HG02759 (cell line): ENCODE data around the gene DEPDC7.
"Not testable (repeated sequence)": the region's sequence is repeated elsewhere in the genome, so short reads cannot be mapped to it uniquely, and the experiment has no call there.

Source experiments
- ATAC-seq: cut with Tn5 transposase; IDR thresholded peaks from one replicate; pipeline ENCODE4 v1.9.1; 2021; ENCODE audit warnings: mild to moderate bottlenecking, moderate library complexity; ENCODE audit not compliant: unreplicated experiment

Gene DEPDC7

DNA sequence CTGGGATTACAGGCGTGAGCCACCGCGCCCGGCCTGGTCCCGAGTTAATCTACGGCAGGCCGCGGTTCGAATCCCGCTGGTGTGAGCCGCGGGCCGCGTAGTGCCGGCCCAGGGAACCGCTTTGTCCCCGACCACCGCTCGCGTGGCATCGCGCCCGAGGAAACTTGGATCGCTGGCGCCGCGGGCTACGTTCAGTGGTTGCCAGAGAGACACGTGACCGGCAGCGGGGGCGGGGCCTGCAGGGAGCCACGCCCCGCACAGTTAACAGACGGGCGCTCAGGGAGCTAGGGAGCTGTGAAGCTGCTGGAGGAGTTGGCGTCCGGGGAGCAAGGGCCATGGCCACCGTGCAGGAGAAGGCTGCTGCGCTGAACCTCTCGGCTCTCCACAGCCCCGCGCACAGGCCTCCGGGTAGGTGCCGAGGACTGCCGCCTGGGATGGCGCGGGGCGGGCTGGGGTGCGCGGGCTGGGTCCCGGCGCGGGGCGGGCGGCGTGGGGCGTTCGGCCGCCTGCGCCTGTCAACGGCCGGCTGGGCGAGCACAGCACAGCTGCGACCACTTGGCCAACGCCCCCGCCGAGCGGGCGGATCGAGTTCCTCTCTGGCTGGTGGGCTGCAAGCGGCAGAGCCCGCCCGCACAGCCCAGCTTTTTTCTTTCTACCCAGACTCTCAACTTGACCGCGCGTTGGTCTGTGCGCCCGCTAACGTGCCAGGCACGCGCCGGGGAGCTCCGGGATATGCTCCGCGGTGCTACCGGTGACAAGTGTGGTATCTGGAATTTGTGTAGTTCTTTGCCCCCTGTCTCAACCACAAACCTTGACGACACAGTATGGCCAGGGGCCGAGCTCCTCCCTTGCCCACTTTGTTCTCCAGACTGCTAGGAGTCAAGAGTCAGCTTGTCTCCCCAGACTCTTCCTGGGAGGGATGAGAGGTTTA lies at the start of gene DEPDC7:
TSS of gene DEPDC7 (plus strand) at position 258 of the 931 bp plus-strand sequence. CDS start at position 336, 78 bp downstream.
- peak; percentile 79 for ATAC-seq

DNA sequence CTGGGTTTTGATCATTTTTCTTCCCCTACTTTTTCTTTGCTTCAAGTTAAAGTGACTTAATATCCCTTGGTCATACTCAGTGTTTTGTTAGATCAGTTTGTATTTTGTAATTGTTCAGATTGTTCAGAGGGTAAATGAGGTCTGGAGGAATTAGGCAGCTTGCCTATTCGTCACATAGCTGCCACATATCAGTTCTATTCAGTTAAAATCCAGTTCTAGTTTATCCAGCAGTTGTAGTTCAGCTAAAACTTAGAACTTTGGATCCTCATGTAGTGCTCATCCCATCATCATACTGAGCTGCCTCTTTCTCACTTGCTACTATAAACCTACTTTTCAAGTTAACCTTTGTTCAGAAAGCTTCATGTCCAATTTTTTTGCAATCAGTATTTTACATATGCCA lies 47.1 kb upstream of the DEPDC7 start:
- ATAC-seq: no peak

DNA sequence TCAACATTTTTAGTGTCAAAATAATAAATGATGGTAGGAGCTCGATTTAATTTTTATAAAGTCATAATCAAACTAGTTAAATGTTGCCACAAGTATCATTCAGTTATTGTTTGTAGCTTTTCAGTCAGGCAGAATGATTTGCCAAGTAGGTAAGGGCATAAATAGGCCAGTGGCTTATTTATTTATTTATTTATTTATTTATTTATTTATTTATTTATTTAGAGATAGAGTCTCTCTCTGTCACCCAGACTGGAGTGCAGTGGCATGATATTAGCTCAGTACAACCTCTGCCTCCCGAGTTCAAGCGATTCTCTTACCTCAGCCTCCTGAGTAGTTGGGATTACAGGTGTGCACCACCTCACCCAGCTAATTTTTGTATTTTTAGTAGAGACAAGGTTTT lies 43.4 kb upstream of the DEPDC7 start:
- ATAC-seq: not testable (repeated sequence)

DNA sequence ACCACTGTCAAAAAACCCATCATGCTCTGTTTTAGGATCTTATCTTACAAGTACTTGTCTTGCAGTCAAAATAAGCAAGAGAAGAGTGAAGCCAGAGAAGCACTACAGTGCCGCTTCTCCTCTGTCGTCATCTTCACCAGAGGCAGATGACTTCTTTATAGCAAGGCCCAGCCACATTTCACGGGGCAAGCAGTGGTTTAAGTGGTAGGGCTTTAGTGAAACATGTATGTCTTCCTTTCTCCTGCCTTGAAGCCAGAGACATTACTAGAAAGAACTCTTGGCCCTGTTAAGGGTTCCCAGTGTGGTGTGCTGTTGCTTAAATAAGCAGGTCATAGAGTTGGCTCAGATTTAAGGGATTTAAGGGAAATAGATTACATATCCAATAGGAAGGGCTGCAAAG lies 42.9 kb upstream of the DEPDC7 start:
- no peak for ATAC-seq

DNA sequence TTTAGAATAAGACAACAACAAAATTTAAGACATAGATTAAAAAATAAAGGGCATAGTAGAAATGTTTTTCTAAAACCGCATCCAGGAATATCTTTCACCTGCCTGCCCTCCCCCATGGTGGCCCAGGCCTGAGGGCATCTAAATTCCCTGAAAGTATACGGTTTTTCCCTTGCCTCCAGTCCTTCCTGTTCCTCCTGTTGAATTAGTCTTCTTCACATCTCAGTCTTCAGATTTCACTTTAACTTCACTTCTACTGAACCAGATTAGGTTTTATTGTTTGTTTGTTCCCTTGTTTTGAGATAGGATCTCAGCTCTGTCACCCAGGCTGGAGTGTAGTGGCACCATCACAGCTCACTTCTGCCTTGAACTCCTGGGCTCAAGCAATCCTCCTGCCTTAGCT lies 33.1 kb upstream of the DEPDC7 start:
- ATAC-seq: no peak

DNA sequence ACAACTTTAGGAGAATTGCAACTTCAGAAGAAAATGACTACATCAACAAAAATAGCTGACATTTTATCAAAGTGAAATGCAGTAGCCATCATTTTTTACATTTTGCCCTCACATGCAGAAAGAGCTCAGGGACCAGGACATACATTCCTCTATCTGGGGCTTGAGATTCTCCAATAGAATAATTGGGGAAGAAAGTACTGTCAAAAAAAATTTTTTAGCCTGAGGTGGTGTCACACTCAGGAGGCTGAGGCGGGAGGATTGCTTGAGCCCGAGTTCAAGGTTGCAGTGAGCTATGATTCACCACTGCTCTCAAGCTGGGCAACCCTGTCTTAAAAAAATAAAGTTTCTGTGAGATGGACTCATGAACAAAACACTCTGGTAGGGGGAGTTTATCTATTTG lies 32.2 kb upstream of the DEPDC7 start:
- no peak for ATAC-seq

DNA sequence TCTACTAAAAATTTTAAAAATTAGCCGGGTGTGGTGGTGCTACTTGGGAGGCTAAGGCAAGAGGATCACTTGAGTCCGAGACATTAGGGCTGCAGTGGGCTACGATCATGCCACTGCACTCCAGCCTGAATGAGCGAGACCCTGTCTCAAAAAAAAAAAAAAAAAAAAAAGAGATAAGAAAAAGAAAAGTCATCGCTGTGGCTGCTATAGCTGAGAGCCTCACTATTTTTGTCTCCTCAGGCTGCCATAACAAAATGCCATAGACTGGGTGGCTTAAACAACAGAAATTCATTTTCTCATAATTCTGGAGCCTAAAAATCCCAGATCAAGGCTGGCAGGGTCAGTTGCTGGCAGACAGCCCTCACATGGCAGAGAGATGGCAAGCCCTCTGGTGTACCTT lies 30.1 kb upstream of the DEPDC7 start:
- ATAC-seq: no peak

DNA sequence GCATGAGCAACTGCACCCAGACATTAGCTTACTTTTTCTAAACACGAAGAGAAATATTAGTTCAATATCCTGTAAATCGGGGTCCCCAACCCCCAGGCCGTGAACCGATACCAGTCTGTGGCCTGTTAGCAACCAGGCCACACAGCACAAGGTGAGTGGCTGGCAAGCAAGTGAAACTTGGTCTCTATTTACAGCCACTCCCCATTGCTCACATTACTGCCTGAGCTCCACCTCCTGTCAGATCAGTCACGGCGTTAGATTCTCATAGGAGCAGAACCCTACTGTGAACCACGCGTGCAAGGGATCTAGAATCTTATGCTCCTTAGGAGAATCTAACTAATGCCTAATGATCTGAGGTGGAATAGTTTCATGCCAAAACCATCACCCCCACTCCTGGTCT lies 27.8 kb upstream of the DEPDC7 start:
- no peak for ATAC-seq

DNA sequence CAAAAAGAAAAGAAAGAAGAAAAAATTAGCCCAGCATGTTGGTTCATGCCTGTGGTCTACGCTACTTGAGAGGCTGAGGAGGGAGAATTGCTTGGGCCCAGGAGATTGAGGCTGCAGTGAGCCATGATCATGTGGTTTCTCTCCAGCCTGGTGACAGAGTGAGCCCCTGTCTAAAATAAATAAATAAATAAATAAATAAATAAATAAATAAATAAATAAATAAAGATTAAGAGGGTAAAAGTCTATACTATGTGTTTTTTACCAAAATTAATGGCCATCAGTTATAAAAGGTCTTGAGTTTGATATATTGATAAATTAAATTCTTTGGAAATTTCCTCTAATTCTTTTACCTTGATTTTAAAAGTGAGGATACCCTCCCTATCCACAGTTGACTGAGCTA lies 25.2 kb upstream of the DEPDC7 start:
- ATAC-seq: no peak

DNA sequence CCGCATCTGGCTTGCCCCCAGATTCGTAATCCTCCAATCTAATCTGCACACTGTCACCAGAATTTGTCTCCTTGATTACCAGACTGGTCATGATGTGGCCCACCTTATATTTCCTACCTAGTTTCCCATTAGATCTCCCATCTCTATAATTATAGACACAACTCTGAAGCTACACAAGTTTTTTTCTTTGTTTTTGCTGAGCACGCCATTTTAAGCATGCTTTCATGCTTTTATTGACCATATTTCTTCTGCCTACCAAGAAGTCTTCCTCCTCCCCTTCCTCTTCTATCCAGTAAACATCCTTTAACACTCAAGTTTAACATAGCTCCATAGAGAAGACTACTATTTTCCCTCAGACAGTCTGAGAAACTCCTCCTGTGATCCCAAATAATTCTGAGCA lies 24.3 kb upstream of the DEPDC7 start:
- ATAC-seq: no peak

DNA sequence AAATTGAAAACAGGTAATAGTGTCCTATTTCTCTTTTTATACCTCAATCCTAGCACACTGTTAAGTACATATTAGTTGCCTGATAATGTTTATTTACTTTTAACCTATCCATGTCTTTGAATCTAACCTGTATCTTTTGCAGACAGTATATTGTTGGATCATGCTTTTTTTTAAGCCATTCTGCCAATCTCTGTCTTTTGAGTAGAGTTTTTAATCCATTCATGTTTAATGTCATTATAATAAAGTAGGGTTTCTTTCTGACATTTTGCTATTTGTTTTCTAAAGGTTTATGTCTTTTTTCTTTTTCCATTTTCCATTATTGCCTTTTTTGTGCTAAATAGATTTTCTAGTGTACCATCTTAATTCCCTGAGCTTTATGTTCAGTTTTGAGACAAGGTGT lies 23.8 kb upstream of the DEPDC7 start:
- no peak for ATAC-seq

DNA sequence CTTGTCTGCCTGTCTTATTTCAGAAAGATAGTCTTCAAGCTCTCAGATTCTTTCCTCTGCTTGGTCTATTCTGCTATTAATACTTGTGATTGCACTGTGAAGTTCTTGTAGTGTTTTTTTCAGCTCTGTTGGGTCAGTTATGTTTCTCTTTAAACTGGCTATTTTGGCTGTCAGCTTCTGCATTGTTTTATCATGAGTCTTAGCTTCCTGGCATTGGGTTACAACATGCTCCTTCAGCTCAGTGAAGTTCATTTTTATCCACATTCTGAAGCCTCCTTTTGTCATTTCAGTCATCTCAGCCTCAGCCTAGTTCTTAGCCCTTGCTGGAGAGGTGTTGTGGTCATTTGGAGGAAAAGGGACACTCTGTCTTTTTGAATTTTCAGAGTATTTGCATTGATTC lies 15.5 kb upstream of the DEPDC7 start:
- no peak for ATAC-seq

DNA sequence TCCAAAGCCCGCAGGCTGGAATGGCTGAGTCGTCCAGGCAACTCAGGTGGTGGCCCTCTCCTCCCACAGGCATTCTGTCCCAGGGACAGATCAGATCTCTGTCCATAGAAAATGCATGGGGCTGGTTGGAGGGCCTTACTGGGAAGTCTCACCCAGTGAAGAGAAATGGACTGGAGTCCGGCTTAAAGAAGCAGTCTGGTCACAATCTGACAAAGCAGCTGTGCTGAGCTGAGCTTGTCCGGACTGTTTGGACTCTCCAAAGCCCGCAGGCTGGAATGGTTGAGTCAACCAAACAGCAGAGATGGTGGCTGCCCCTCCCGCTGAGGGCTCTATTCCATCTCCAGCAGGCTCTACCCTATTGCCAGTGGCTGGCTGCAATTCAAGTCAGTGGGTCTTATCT lies 14.4 kb upstream of the DEPDC7 start:
- ATAC-seq: no peak

DNA sequence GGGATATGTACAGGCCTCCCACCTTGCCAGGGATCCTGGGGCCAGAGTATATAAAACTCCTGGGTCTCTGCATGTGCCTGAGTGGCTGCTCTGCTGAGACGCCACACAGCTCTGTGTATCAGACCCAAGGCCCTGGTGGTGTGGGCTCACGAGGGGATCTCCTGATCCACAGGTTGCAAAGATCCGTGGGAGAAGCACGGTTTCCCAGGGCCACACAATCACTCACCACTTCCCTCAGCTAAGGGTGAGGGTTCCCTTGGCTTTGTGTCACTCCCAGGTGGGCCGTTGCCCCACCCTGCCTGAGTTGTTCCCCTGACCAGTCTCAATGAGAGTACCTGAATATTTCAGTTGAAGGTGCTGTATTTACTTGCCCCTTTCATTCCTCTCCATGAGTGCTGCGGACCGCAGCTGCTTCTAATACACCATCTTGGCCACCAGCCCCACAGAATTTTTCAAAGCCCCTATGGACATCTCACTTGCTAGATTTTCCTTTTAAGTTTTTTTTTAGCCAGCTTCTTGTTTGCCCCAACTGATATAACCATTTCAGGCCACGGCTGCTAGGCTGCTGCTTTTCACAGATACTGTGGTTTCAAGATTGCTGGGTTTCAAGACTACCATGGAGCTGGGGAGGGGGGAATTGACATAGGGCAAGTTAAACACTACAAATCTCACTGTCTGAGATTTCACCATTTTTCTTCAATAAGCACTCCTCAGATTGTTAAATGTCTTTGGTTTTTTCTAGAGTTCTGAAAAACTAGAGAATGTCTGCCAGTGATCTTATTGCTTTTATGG lies 13.7 kb upstream of the DEPDC7 start:
- ATAC-seq: no peak

DNA sequence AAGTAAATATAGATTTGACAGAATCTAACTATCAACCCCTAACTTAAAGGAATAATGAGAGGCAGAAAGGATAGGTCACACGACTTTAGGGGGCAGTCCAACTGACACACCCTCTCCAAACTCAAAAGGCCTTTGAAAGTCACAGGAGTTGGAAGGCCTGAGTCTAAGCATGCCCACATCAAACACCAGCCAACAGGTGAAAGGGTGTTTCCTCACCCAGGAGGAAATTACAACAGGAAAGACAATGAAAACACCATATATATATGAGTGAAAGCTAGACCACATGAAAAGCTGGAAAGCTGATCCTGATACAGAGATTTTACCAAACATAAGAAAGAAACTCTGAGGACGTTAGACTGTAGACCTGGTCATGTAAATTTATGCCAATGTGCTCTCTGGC lies 10.5 kb upstream of the DEPDC7 start:
- ATAC-seq: no peak

DNA sequence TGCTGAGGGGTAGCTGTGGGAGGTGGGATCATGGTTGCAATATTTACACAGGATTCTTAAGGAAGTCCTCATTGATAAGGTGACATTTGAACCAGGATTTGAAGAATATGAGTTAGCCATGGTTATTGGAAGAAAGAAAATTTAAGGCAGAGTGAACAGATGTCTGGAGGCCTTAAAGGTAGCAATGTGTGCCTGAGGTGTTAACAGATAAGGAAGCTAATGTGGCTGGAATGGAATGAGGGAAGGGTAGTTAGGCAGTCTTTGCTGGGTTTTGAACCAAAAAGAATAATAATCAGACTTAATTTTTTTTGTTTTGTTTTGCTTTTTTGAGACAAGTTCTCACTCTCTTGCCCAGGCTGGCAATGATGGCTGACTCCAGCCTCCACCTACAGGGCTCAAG lies 9.7 kb upstream of the DEPDC7 start:
- no peak for ATAC-seq

DNA sequence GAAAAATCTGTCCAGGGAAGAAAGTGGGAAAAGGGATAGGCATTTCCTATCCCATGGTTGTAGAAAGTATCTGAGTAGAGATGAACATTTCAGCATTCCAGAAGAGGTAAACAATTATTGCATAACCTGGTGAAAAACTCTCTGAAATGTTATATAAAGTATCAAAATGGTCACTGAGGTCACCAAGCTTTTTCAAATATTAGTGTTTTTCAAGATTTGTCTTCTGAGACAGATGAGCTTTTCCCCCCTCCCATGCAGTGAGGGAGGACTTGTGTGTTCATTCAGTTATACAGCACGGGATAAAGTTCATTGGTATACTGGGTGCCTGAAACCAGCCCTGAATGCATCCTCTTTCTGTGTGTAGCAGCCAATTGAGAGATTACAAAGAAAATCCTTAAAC lies 1.9 kb upstream of the DEPDC7 start:
- no peak for ATAC-seq

DNA sequence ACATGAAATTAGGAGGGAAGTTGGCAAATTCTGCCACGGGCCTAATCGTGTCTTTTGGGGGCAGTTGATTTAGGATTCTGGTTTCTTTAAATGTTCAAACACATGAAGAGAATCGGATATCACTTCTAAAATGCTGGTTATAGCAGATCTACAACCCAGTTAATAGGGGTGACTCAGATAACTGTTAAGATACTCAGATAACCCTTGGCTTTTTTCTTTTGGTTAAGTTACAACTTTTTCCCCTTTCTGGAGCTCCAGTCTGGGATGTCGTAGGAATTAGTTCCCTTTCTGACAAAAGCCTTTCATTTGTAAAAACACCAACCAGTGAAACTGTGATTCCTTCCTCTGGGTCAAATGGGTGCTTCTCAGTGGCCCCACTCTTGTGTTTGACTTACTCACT lies 976 bp downstream of the DEPDC7 start:
- ATAC-seq: no peak

DNA sequence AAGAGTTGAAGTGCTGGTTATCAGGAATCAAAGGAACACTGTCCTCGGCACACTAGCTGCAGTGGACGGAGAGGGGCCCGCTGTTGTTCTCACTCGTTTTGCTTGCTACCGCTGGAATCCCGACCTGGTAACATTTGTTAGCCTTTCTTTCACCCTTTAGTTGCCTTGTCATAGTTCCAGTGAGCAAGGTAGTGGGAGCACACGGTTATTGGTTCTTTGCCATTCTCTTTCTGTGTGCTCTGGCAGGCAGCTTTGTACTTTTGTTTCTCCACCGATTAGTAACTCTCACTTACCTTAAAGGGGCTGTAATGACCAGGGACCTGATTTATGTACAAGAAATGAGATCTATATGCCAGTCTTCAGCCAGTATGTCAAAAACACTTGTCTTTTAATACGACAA lies 1.8 kb downstream of the DEPDC7 start:
- no peak for ATAC-seq

DNA sequence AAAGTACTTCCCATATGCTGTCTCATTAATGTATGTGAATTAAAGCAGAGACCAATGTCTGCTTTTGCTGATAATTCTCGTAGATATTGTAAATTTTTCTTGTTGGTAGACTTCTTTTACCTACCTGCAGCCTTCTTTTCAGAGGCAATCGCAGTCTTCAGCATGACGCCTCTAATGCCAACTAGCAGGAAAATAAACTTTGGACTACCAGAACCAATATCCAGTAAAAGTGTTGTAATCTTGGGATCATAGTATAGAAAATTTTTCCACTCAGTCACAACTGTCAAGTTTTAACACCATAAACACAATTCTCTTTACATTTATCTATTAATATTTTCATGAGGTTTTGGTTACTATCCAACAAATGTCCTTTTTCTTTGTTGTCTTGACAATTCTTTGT lies 2.3 kb downstream of the DEPDC7 start:
- ATAC-seq: no peak

DNA sequence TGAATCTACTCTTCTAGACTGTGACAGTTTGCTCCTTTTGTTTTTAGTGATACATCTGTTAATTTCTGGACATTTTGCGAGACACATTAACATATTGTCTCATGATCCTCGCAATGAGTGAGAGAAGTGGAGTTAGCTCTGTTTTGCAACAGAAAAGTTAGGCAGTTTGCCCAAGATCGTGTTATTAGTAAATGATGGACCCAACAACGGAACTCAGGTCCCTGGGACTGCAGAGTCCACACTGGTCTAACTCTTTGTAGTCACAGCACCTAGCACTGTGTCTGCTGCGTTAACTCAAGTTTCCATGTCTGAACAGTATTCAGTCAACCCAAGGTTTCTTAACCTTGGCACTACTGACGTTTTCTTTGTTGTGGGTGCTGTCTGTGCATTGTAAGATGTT lies 3.2 kb downstream of the DEPDC7 start:
- ATAC-seq: no peak

DNA sequence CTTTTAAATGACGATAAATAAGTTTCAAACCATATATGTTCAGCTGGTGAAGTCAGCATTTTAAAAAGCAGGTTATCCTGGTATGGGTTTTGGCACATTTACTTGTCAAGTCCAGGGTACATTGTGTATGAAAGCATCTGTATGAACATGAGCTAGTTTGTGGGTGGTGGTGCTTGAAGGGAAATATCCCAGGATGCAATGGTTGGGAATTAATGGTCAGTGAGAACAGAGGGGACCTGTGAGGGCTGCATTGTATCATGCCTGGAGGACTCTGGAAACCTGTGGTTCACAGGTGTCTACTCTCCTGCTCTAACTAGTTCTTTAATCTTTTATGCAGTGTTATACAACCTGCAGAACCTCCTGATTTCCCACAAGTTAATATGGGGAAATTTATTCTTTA lies 5.8 kb downstream of the DEPDC7 start:
- ATAC-seq: peak; percentile 23
